Muscle of leg (tissue), 16 donors: ENCODE data around the gene FGF11. TPM values are rescaled to one million over a fixed set of nuclear protein-coding genes. Genes with fewer than 3 reads are reported as not detected.

ENCODE experiments used
- DNase-seq: peaks from one replicate; pipeline ENCODE4 v3.0.0; 2013
- H3K27ac ChIP-seq: one replicate; pipeline ENCODE4 v1.5.1; 2013; ENCODE audit warnings: mild to moderate bottlenecking, low read length, control low read depth
- H3K27me3 ChIP-seq: one replicate; pipeline ENCODE4 v1.6.1; 2013; ENCODE audit warnings: low read length; ENCODE audit not compliant: control insufficient read depth, insufficient read depth
- H3K36me3 ChIP-seq: one replicate; pipeline ENCODE4 v1.6.1; 2013; ENCODE audit warnings: low read length; ENCODE audit not compliant: control insufficient read depth, insufficient read depth
- H3K4me1 ChIP-seq: one replicate; pipeline ENCODE4 v1.6.1; 2013; ENCODE audit warnings: low read length; ENCODE audit not compliant: control insufficient read depth, insufficient read depth
- H3K4me3 ChIP-seq: one replicate; pipeline ENCODE4 v1.5.1; 2013; ENCODE audit warnings: low read length, control low read depth
- H3K9me3 ChIP-seq: replicated peaks from 2 replicates; pipeline ENCODE4 v1.6.1; 2013; ENCODE audit warnings: low read depth, low read length; ENCODE audit not compliant: control insufficient read depth
- WGBS: methylation state at CpG from one replicate; pipeline ENCODE4 v1.1.5; 2013; ENCODE audit warnings: missing lambda C conversion rate; ENCODE audit not compliant: insufficient coverage; 5-methylcytosine and 5-hydroxymethylcytosine counted together
- long read RNA-seq, 11 donors: transcript quantifications; one replicate each; lab custom pipeline, GENCODE V29; 2026
- polyA plus RNA-seq, 8 donors: library from polyadenylated mRNA; unstranded; fragments of 120-200 nt; gene quantifications; one replicate each; pipeline versions ENCODE4 v1.2.1 to v1.2.3, GENCODE V29; 2013; ENCODE audit warnings: inconsistent platforms in 1 of 8, low replicate concordance in 1 of 8; ENCODE audit not compliant: insufficient read length in 8 of 8, insufficient read depth in 1 of 8
- total RNA-seq: library from RNA; stranded (reverse); fragments of 120-200 nt; gene quantifications from one replicate; pipeline ENCODE4 v1.2.4, GENCODE V29; 2013

The FGF11 gene
- total RNA-seq (1.6 TPM), polyA plus RNA-seq (1 to 10 TPM; 1.0 to 4.8 (median 2.1) TPM)
- long read RNA-seq, donor 1, partial matches to known transcripts = 0 of 1 reads
- long read RNA-seq, donor 1, other reads (novel, unspliced or antisense) = 0 of 1 reads
- long read RNA-seq, donor 2 = 0 reads
- long read RNA-seq, donor 3, partial matches to known transcripts = 0 of 1 reads
- long read RNA-seq, donor 3, other reads (novel, unspliced or antisense) = 0 of 1 reads
- long read RNA-seq, donor 4 = 0 reads
- long read RNA-seq, donor 5, partial matches to known transcripts = 0 of 2 reads
- long read RNA-seq, donor 5, other reads (novel, unspliced or antisense) = 0 of 2 reads
- long read RNA-seq, donor 6 = 0 reads
- long read RNA-seq, donor 7 = 0 reads
- long read RNA-seq, donor 8 = 0 reads
- long read RNA-seq, donor 9 = 0 reads
- long read RNA-seq, donor 10 = 0 reads
- long read RNA-seq, donor 11, partial matches to known transcripts = 0 of 2 reads
- long read RNA-seq, donor 11, other reads (novel, unspliced or antisense) = 0 of 2 reads

DNA sequence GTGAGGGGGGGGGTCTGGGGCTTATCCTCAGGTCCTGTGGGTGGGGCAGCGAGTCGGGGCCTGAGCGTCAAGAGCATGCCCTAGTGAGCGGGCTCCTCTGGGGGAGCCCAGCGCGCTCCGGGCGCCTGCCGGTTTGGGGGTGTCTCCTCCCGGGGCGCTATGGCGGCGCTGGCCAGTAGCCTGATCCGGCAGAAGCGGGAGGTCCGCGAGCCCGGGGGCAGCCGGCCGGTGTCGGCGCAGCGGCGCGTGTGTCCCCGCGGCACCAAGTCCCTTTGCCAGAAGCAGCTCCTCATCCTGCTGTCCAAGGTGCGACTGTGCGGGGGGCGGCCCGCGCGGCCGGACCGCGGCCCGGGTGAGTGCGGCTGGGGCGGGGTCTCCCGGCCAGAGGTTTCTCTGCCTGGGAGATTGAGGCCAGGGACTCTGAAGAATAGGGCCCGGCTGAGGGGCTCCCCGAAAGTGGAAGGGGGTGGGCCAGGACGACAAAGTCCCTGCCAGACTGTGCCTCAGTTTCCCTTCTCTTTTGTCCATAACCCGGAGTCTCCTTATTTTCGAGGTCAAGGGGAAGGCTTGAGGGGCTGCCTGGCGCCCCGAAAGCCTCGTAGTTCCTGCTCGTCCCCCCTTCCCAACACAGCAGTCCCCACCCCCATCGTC lies at the start of gene FGF11:
Gene FGF11, plus strand, starts transcription at position 51 of the 651 bp plus-strand sequence. Its CDS starts 109 bp downstream, at position 160.
- Histone ChIP-seq H3K36me3 (no peaks in the 10 kb centered on the region), H3K27ac (no peak within 1 kb of the TSS), H3K27me3 (peaks cover 74% of the 10 kb centered on the region), H3K4me3 (peak within 1 kb of the TSS; percentile 46), H3K4me1 (peaks cover 76% of the 10 kb centered on the region), H3K9me3 (no peaks in the 10 kb centered on the region)
- DNase-seq = no peak
- under 1% methylated on average over 47 of the region's 50 CpGs for WGBS

DNA sequence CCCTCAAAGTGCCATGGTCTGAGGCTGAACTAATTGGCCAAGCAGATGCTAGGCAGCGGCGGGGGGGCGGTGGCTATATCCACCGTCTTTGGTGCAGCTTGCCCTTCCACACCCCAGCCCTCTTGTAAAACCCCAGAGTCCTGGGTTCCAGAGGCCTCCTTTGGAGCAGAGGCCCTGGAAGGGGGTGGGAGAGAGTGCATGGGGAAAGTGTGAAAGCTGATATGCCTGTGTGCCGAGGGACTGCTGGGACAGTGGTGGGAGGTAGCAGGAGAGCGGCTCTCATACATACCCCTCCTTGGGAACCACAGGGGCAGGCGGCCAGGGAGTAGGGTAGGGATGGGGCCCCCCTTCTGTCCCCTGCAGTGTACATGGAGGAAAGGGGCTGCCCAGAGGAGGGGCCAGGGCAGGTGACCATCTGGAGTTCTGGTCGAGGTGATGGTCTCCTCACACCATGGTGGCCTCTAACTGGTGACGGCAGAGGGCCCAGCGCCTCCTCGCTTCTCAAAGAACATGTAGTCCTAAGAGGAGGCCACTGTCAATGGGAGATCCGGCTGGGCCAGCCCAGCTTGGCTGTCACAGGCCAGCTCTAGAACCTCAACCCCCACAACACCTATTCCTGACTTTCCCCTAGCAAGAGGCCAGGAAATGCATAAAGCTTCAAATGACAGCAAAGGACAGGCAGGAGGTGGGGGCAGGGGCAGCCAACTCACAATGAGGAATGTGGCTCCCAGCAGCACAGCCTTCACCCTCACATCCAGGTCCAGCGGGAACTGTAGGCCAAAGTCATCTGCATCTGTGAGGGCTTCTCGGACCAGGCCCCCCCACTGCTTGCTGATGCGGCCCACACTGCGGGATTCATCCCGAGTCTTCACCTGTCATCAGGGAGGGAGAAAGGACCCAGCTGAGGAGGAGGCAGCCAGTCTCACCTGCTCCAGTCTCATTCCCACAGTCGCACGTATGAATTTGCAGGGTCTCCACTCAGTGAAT lies 49.1 kb upstream of the FGF11 start:
- DNase-seq = no peak
- 67% methylated on average over 8 of the region's 19 CpGs for WGBS
- peaks cover 23% of the 10 kb centered on the region for H3K4me1 ChIP-seq
- H3K36me3 ChIP-seq = peaks cover 49% of the 10 kb centered on the region
- H3K27me3 ChIP-seq = no peaks in the 10 kb centered on the region
- no peak overlapping the region for H3K27ac ChIP-seq
- no peak overlapping the region for H3K4me3 ChIP-seq
- H3K9me3 ChIP-seq = no peaks in the 10 kb centered on the region

DNA sequence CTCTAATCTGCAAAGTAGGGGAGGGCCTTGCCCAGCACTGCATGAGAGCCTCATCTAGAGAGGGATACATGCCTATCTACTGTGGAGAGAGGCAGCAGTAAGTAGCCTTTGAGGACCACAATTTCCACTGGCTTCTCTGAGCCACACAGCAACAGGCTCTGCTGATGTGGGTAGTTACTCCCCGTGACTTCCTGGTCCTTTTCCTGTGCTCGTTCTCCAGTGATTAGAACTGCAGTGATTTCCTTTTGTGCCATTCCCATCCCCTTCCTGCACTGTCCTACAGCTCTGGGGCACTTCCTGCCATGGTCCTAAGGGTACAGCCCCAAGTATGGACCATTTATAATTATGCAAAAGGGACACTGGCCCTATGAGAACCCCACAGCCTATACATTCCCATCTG lies 48.0 kb upstream of the FGF11 start:
- H3K27ac ChIP-seq = no peak overlapping the region
- peaks cover 49% of the 10 kb centered on the region for H3K36me3 ChIP-seq

GRCh38 chr17:7392696-7393612 lies 46.4 kb upstream of the FGF11 start:
- no peak for DNase-seq
- WGBS = 35% methylated on average over 31 of the region's 42 CpGs

More for the DNA sequence above, 48.0 kb upstream of the FGF11 start:
- no peak for DNase-seq
- 53% methylated on average over 2 of the region's 2 CpGs for WGBS
- Histone ChIP-seq H3K9me3 (no peaks in the 10 kb centered on the region), H3K4me1 (peaks cover 24% of the 10 kb centered on the region), H3K27me3 (no peaks in the 10 kb centered on the region), H3K4me3 (no peak overlapping the region)

DNA sequence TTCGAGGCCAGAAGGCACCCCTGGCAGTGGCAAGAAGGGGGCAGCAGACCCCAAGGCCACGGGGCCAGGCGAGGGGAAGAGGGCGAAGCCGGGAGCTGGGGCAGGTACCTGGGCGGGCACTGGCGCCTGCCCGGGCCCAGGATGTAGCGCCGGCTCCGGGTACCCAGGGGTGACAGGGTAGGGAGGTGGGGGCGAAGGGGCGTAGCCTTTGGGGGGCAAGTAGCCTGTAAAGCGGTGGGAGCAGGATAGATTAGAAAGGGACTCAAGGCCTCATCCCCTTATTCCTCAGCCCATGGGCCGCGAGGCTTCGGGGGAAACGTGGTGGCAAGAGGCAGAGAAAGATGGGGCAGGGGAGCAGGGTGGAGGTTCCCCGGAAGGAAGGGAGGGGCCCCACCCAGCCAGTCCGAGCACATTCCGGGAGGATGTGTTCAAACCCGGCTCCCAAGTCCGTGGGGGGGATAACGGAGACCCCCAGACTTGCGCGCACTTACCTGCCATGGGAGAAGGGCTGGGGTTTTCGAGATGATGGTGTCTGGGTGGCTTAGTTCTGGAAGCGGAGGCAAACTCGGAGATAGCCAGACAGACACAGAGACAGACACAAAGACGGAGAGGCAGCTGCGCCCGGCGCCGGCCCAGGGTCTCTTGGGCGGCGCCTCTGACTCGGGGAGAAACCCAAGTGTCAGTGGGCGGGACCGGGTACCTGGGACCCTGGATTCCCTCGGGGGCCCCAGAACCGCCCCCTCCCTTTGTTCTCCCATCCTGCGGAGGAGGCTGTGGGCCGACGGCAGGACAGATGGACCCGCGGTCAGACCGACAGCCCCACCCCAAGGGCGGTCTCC lies 45.5 kb upstream of the FGF11 start:
- H3K9me3 ChIP-seq = no peaks in the 10 kb centered on the region
- H3K4me3 ChIP-seq = peak overlapping the region; percentile 93
- peak overlapping the region; percentile 88 for H3K27ac ChIP-seq
- no peaks in the 10 kb centered on the region for H3K27me3 ChIP-seq
- peaks cover 30% of the 10 kb centered on the region for H3K36me3 ChIP-seq
- DNase-seq = peak; percentile 38
- 4% methylated on average over 43 of the region's 48 CpGs for WGBS
- H3K4me1 ChIP-seq = peaks cover 24% of the 10 kb centered on the region

More at GRCh38 chr17:7392696-7393612, 46.4 kb upstream of the FGF11 start:
- Histone ChIP-seq H3K27me3 (no peaks in the 10 kb centered on the region), H3K4me1 (peaks cover 24% of the 10 kb centered on the region), H3K36me3 (peaks cover 39% of the 10 kb centered on the region), H3K27ac (no peak overlapping the region), H3K9me3 (no peaks in the 10 kb centered on the region), H3K4me3 (peak overlapping the region; percentile 93)

GRCh38 chr17:7394452-7395191 lies 44.7 kb upstream of the FGF11 start, which contains the start of gene PLSCR3:
Gene PLSCR3 (minus strand): TSS chr17:7394525. CDS start chr17:7394110, 415 bp downstream.
- H3K27me3 ChIP-seq = no peaks in the 10 kb centered on the region
- peak within 1 kb of the TSS; percentile 93 for H3K4me3 ChIP-seq
- DNase-seq = peak; percentile 94
- H3K9me3 ChIP-seq = no peaks in the 10 kb centered on the region
- peaks cover 23% of the 10 kb centered on the region for H3K36me3 ChIP-seq
- under 1% methylated on average over 70 of the region's 71 CpGs for WGBS
- H3K4me1 ChIP-seq = peaks cover 24% of the 10 kb centered on the region
- H3K27ac ChIP-seq = peak within 1 kb of the TSS; percentile 88

GRCh38 chr17:7396147-7396546 lies 43.2 kb upstream of the FGF11 start:
- Histone ChIP-seq H3K27ac (no peak overlapping the region), H3K4me1 (peaks cover 21% of the 10 kb centered on the region), H3K9me3 (no peaks in the 10 kb centered on the region), H3K36me3 (peaks cover 12% of the 10 kb centered on the region), H3K27me3 (no peaks in the 10 kb centered on the region), H3K4me3 (no peak overlapping the region)
- 84% methylated on average over 3 of the region's 4 CpGs for WGBS
- DNase-seq = no peak

- Histone ChIP-seq H3K27ac (no peak overlapping the region), H3K4me3 (no peak overlapping the region), H3K36me3 (no peaks in the 10 kb centered on the region), H3K4me1 (peaks cover 19% of the 10 kb centered on the region), H3K27me3 (no peaks in the 10 kb centered on the region), H3K9me3 (no peaks in the 10 kb centered on the region)
- no peak for DNase-seq
- WGBS = 100% methylated on average over 1 of the region's 2 CpGs
These were observed 40.7 kb upstream of the FGF11 start for GRCh38 chr17:7398612-7399011.
